HL-60 (cell line): ENCODE measurements around the gene GLMP.
"Not testable (repeated sequence)": the region's sequence is repeated elsewhere in the genome, so short reads cannot be mapped to it uniquely, and the experiment has no call there.

Source experiments
- GABPA ChIP-seq: IDR thresholded peaks from 2 replicates; pipeline ENCODE4 v1.6.1; 2012; ENCODE audit warnings: low read depth
- POLR2AphosphoS5 ChIP-seq: IDR thresholded peaks from 2 replicates; pipeline ENCODE4 v1.6.1; 2012; ENCODE audit warnings: low read depth
- SPI1 ChIP-seq: IDR thresholded peaks from 2 replicates; pipeline ENCODE4 v1.6.1; 2012; ENCODE audit warnings: low read depth, mild to moderate bottlenecking, borderline replicate concordance
- TF ChIP-seq, protein P1 (sequence below): IDR thresholded peaks from one replicate; pipeline ENCODE4 v1.5.1; 2011; ENCODE audit warnings: low read length, control low read depth, inconsistent platforms; ENCODE audit not compliant: insufficient read depth
- TF ChIP-seq, protein P2 (sequence below): IDR thresholded peaks from 2 replicates; pipeline ENCODE4 v1.6.1; 2012; ENCODE audit warnings: low read depth; ENCODE audit not compliant: insufficient replicate concordance

DNA sequence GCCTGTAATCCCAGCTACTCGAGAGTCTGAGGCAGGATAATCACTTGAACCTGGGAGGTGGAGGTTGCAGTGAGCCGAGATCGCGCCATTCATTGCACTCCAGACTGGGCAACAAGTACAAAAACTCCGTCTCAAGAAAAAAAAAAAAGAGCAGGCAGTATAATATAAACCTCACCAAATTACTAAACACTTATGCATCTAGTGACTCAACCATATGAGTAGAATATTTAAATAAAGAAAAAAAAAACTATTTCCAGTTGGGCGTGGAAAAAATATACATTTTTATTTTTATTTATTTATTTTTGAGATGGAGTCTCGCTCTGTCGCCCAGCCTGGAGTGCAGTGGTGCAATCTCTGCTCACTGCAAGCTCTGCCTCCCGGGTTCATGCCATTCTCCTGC lies 27.7 kb upstream of the GLMP start:
- not testable (repeated sequence) for TF ChIP-seq SPI1, POLR2AphosphoS5, GABPA
- TF ChIP-seq, protein P1, sequence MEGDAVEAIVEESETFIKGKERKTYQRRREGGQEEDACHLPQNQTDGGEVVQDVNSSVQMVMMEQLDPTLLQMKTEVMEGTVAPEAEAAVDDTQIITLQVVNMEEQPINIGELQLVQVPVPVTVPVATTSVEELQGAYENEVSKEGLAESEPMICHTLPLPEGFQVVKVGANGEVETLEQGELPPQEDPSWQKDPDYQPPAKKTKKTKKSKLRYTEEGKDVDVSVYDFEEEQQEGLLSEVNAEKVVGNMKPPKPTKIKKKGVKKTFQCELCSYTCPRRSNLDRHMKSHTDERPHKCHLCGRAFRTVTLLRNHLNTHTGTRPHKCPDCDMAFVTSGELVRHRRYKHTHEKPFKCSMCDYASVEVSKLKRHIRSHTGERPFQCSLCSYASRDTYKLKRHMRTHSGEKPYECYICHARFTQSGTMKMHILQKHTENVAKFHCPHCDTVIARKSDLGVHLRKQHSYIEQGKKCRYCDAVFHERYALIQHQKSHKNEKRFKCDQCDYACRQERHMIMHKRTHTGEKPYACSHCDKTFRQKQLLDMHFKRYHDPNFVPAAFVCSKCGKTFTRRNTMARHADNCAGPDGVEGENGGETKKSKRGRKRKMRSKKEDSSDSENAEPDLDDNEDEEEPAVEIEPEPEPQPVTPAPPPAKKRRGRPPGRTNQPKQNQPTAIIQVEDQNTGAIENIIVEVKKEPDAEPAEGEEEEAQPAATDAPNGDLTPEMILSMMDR: not testable (repeated sequence)
- TF ChIP-seq, protein P2, sequence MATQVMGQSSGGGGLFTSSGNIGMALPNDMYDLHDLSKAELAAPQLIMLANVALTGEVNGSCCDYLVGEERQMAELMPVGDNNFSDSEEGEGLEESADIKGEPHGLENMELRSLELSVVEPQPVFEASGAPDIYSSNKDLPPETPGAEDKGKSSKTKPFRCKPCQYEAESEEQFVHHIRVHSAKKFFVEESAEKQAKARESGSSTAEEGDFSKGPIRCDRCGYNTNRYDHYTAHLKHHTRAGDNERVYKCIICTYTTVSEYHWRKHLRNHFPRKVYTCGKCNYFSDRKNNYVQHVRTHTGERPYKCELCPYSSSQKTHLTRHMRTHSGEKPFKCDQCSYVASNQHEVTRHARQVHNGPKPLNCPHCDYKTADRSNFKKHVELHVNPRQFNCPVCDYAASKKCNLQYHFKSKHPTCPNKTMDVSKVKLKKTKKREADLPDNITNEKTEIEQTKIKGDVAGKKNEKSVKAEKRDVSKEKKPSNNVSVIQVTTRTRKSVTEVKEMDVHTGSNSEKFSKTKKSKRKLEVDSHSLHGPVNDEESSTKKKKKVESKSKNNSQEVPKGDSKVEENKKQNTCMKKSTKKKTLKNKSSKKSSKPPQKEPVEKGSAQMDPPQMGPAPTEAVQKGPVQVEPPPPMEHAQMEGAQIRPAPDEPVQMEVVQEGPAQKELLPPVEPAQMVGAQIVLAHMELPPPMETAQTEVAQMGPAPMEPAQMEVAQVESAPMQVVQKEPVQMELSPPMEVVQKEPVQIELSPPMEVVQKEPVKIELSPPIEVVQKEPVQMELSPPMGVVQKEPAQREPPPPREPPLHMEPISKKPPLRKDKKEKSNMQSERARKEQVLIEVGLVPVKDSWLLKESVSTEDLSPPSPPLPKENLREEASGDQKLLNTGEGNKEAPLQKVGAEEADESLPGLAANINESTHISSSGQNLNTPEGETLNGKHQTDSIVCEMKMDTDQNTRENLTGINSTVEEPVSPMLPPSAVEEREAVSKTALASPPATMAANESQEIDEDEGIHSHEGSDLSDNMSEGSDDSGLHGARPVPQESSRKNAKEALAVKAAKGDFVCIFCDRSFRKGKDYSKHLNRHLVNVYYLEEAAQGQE: not testable (repeated sequence)
